ENCODE measurements around the gene SLC27A1. TPM values are rescaled to one million over a fixed set of nuclear protein-coding genes. Genes with fewer than 3 reads are reported as not detected.
A peak's percentile ranks its signal among the peaks of the same experiment; 100 is the strongest.

The SLC27A1 gene
- total RNA-seq, 1 donor from 2014 or later = 22.1 TPM

GRCh38 chr19:17555480-17555928 lies 85.2 kb downstream of the SLC27A1 start, which contains the start of gene COLGALT1:
Gene COLGALT1, plus strand, starts transcription at chr19:17555649. Its CDS starts 65 bp downstream, at chr19:17555714.
- peaks cover 0 to 16% of the 10 kb centered on the region in 2 donors for H3K36me3 ChIP-seq
- peak in 1 of 2 donors; percentile 96 for DNase-seq (ENCODE audit: extremely low spot score in 2 of 2)
- H3K9me3 ChIP-seq = no peaks in the 10 kb centered on the region
- H3K27ac ChIP-seq = peak within 1 kb of the TSS; percentile 80
- peaks cover 33% of the 10 kb centered on the region for H3K4me1 ChIP-seq
- intact Hi-C loops (cut with DNase I) = no loop called here
- TF ChIP-seq CTCF (IDR thresholded peaks at IDR 0.05) (no peak), POLR2A (IDR thresholded peaks at IDR 0.05) (peak in 1 of 2 donors; percentile 48), POLR2AphosphoS5 (IDR thresholded peaks at IDR 0.05; ENCODE audit: insufficient read depth in 1 of 2, low read depth in 1 of 2) (peak in 1 of 2 donors; percentile 73)
- H3K4me3 ChIP-seq = peak within 1 kb of the TSS; percentile 93 to 95
- no peaks in the 10 kb centered on the region for H3K27me3 ChIP-seq

Other genes starting within 250 kb of the SLC27A1 start
- gene OCEL1, start 244.3 kb upstream of the SLC27A1 start, total RNA-seq = 24.1 TPM
- 41.3 TPM for gene NR2F6, start 224.6 kb upstream of the SLC27A1 start, total RNA-seq
- 20.4 TPM for gene USHBP1, start 205.8 kb upstream of the SLC27A1 start, total RNA-seq
- 59.7 TPM for gene BABAM1, start 203.1 kb upstream of the SLC27A1 start, total RNA-seq
- 2.9 TPM for gene ANKLE1, start 188.6 kb upstream of the SLC27A1 start, total RNA-seq
- gene ABHD8, start 167.1 kb upstream of the SLC27A1 start, total RNA-seq = 10.8 TPM
- 176 TPM for gene MRPL34, start 164.7 kb upstream of the SLC27A1 start, total RNA-seq
- gene DDA1, start 161.0 kb upstream of the SLC27A1 start, total RNA-seq = 12.0 TPM
- 10.3 TPM for gene ANO8, start 135.7 kb upstream of the SLC27A1 start, total RNA-seq
- 25.5 TPM for gene GTPBP3, start 133.0 kb upstream of the SLC27A1 start, total RNA-seq
- gene PLVAP, start 93.2 kb upstream of the SLC27A1 start, total RNA-seq = 74.9 TPM
- not detected for gene CCDC194, start 76.3 kb upstream of the SLC27A1 start, total RNA-seq
- gene BST2, start 64.9 kb upstream of the SLC27A1 start, total RNA-seq = 88.4 TPM
- gene MVB12A, start 50.5 kb upstream of the SLC27A1 start, total RNA-seq = 53.3 TPM
- 0.49 TPM for gene TMEM221, start 21.9 kb upstream of the SLC27A1 start, total RNA-seq
- not detected for gene NXNL1, start 9.6 kb upstream of the SLC27A1 start, total RNA-seq
- 134 TPM for gene PGLS, start 41.1 kb downstream of the SLC27A1 start, total RNA-seq
- 55.0 TPM for gene COLGALT1, start 85.1 kb downstream of the SLC27A1 start, total RNA-seq
- gene UNC13A, start 217.8 kb downstream of the SLC27A1 start, total RNA-seq = 0.49 TPM
- gene MAP1S, start 249.0 kb downstream of the SLC27A1 start, total RNA-seq = 30.2 TPM

Data from vagina (tissue), 2 donors.